Tibial artery (tissue), 4 donors: Measurements from ENCODE around the gene FSTL5.

Experiments used
- DNase-seq, 2 donors: peaks; one replicate each; pipeline ENCODE4 v3.0.0-alpha.2; 2019
- H3K27ac ChIP-seq, 2 donors: fragments of 200-600 bp; sonication (generic) in 1 of 2; 1 replicate in 1 of 2; 2 replicates in 1 of 2; pipeline ENCODE4 v1.5.1; 2018 to 2019; ENCODE audit warnings: mild to moderate bottlenecking in 1 of 2
- H3K27me3 ChIP-seq, 2 donors: fragments of 200-600 bp; sonication (generic) in 1 of 2; one replicate each; pipeline versions ENCODE4 v1.5.1 to v1.6.0; 2016 to 2019
- H3K36me3 ChIP-seq, 3 donors: fragments of 200-600 bp; sonication (generic) in 2 of 3; one replicate each; pipeline ENCODE4 v1.5.1; 2016 to 2019; ENCODE audit warnings: mild to moderate bottlenecking in 2 of 3
- H3K4me1 ChIP-seq, 4 donors: fragments of 200-600 bp; sonication (generic) in 2 of 4; 1 replicate in 3 of 4; 2 replicates in 1 of 4; pipeline ENCODE4 v1.5.1; 2016 to 2019
- H3K4me3 ChIP-seq, 2 donors: fragments of 200-600 bp; sonication (generic) in 1 of 2; 1 replicate in 1 of 2; 2 replicates in 1 of 2; pipeline ENCODE4 v1.5.1; 2018 to 2019; ENCODE audit warnings: mild to moderate bottlenecking in 2 of 2
- H3K9me3 ChIP-seq, 3 donors: fragments of 200-600 bp; sonication (generic) in 1 of 3; one replicate each; pipeline ENCODE4 v1.5.1; 2016 to 2019
- CTCF ChIP-seq, 2 experiments: fragments of 200-600 bp in 1 of 2; fragments of 450-650 bp in 1 of 2; IDR thresholded peaks; one replicate each; pipeline ENCODE4 v1.5.1; 2017 to 2019; ENCODE audit warnings: antibody characterized with exemption in 2 of 2, mild to moderate bottlenecking in 1 of 2, moderate library complexity in 1 of 2
- intact Hi-C: fragments of 100-400 bp; cut with DNase I; formaldehyde crosslinking; loops from one replicate; pipeline ENCODE4 v1.15.0; 2023; ENCODE audit warnings: low total_unique reads

Gene FSTL5

GRCh38 chr4:161856711-161857326 is 307.0 kb downstream of the FSTL5 start:
- H3K9me3 ChIP-seq: no peaks in the 10 kb centered on the region
- H3K4me3 ChIP-seq: no peak overlapping the region
- intact Hi-C loops: no loop called here
- no peak for TF ChIP-seq CTCF (IDR thresholded peaks at IDR 0.05)
- no peaks in the 10 kb centered on the region for H3K4me1 ChIP-seq
- H3K27ac ChIP-seq: no peak overlapping the region
- H3K27me3 ChIP-seq: no peaks in the 10 kb centered on the region
- H3K36me3 ChIP-seq: no peaks in the 10 kb centered on the region
- DNase-seq: no peak

- Histone ChIP-seq H3K4me1 (no peaks in the 10 kb centered on the region), H3K36me3 (no peaks in the 10 kb centered on the region), H3K4me3 (no peak overlapping the region), H3K27me3 (no peaks in the 10 kb centered on the region), H3K27ac (no peak overlapping the region), H3K9me3 (peaks cover 0 to 5% (median 0%) of the 10 kb centered on the region in 3 donors)
- TF ChIP-seq CTCF (IDR thresholded peaks at IDR 0.05): no peak
- intact Hi-C loops: no loop called here
- DNase-seq: no peak
These were observed 313.2 kb downstream of the FSTL5 start for GRCh38 chr4:161850631-161851030.

DNA sequence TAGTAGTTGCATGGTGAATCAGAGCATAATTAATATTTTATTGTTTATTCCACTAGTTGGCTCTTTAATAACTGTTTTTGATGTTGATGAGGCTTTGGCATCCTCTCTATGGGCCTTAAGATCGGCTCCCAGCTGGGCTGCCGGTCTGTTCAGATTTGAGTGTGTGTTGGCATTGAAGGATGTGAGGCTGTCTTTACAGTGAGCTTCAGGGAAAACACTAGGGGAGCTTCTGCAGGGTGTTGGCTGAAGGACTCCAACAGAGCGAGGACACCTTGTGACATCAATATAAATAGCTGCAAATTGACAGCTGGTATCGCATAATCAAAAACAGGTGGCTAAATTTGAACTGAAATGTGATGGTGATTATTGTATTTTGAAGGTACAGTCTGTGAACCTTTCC is 322.0 kb downstream of the FSTL5 start:
- intact Hi-C loops: no loop called here
- H3K9me3 ChIP-seq: no peaks in the 10 kb centered on the region
- no peak overlapping the region for H3K4me3 ChIP-seq
- no peak for DNase-seq
- no peak overlapping the region for H3K27ac ChIP-seq
- no peaks in the 10 kb centered on the region for H3K4me1 ChIP-seq
- TF ChIP-seq CTCF (IDR thresholded peaks at IDR 0.05): no peak
- H3K27me3 ChIP-seq: no peaks in the 10 kb centered on the region
- H3K36me3 ChIP-seq: no peaks in the 10 kb centered on the region

DNA sequence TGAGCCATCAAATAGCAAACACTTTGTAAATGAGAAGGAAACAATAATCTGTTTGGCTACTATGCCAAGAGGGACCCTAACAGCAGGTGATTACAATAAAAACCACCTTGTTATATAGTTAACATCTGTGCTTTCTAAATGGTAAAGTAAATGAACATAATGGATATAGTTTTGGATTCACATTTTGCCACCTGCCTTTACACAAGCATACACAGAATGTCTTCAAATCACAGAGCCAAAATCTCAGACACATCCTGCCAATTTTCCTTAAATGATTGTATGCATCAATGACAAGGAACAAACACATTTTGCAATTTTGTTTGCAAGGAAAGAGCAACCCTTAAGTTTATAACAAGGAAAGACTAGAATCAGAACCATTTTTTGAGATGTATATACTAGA is 334.2 kb downstream of the FSTL5 start:
- Histone ChIP-seq H3K4me3 (no peak overlapping the region), H3K9me3 (no peaks in the 10 kb centered on the region), H3K27me3 (no peaks in the 10 kb centered on the region), H3K27ac (no peak overlapping the region), H3K36me3 (no peaks in the 10 kb centered on the region), H3K4me1 (no peaks in the 10 kb centered on the region)
- no peak for DNase-seq
- TF ChIP-seq CTCF (IDR thresholded peaks at IDR 0.05): no peak
- intact Hi-C loops: no loop called here

DNA sequence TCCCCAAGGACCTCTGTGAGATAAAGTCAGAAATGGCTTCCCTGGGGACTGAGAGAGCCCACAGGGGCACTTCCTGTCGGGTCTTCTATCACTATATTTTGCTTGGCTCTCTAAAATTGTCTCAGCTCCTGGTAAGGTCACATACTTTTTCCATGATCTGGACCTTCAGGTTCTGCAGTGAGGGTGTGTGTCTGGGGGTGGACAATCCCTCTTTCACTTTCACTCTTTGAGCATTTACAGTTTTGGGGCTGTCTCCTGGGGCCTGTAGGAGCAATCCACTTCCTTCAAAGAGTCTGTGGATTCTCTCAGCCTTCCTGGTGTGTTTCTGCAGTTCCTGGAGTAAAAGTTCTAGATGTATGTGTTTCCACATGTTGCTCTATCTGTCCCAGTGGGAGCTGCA is 335.7 kb downstream of the FSTL5 start:
- H3K27me3 ChIP-seq: no peaks in the 10 kb centered on the region
- DNase-seq: no peak
- intact Hi-C loops: no loop called here
- TF ChIP-seq CTCF (IDR thresholded peaks at IDR 0.05): no peak
- H3K9me3 ChIP-seq: no peaks in the 10 kb centered on the region
- no peak overlapping the region for H3K4me3 ChIP-seq
- no peak overlapping the region for H3K27ac ChIP-seq
- H3K4me1 ChIP-seq: no peaks in the 10 kb centered on the region
- H3K36me3 ChIP-seq: no peaks in the 10 kb centered on the region

DNA sequence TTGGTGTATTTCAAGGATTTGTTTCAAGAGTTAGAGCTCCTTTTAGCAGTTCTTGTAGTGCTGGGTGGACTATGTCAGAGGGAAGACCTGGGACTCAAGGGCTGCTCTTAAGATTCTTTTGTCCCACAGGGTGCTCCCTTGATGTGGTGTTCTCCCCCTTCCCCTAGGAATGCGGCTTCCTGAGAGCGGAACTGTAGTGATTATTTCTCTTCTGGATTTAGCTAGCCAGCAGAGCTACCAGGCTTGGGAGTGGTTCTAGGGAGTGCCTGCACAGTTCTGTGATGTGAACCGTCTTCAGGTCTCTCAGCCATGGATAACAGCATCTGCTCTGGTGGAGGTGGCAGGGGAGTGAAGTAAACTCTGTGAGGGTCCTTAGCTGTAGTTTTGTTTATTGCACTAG is 336.8 kb downstream of the FSTL5 start:
- no peak for TF ChIP-seq CTCF (IDR thresholded peaks at IDR 0.05)
- intact Hi-C loops: no loop called here
- no peaks in the 10 kb centered on the region for H3K36me3 ChIP-seq
- no peak overlapping the region for H3K27ac ChIP-seq
- no peak for DNase-seq
- H3K9me3 ChIP-seq: peaks cover 0 to 3% (median 0%) of the 10 kb centered on the region in 3 donors
- H3K4me3 ChIP-seq: no peak overlapping the region
- H3K4me1 ChIP-seq: no peaks in the 10 kb centered on the region
- no peaks in the 10 kb centered on the region for H3K27me3 ChIP-seq
